Endothelial cell of umbilical vein (primary cell): ENCODE results near the gene SLC25A38.

ENCODE experiments used
- EZH2 ChIP-seq: IDR thresholded peaks from 2 replicates; pipeline ENCODE4 v1.6.1; 2012; ENCODE audit warnings: borderline replicate concordance, low read depth, mild to moderate bottlenecking, moderate library complexity, low read length, inconsistent platforms; ENCODE audit not compliant: severe bottlenecking
- FOS ChIP-seq: IDR thresholded peaks from 2 replicates; pipeline ENCODE4 v1.6.1; 2011; ENCODE audit warnings: mild to moderate bottlenecking, low read length, moderate library complexity, borderline replicate concordance; ENCODE audit not compliant: insufficient read depth
- JUN ChIP-seq: IDR thresholded peaks from 2 replicates; pipeline ENCODE4 v1.6.1; 2011; ENCODE audit warnings: borderline replicate concordance, low read depth; ENCODE audit not compliant: insufficient read length, insufficient read depth
- POLR2A ChIP-seq: IDR thresholded peaks from 2 replicates; pipeline ENCODE4 v1.6.1; 2012; ENCODE audit warnings: low read depth, mild to moderate bottlenecking, control low read depth, low read length
- POLR2AphosphoS5 ChIP-seq: IDR thresholded peaks from 2 replicates; pipeline ENCODE4 v1.6.1; 2012; ENCODE audit warnings: low read depth, mild to moderate bottlenecking, control low read depth, low read length, moderate library complexity; ENCODE audit not compliant: insufficient read depth
- TF ChIP-seq, protein P1 (sequence below), 2 donors: IDR thresholded peaks; 1 replicate in 1 of 2; 2 replicates in 1 of 2; pipeline ENCODE4 v1.5.1; 2011; ENCODE audit warnings: low read length in 2 of 2, mild to moderate bottlenecking in 2 of 2, moderate library complexity in 2 of 2, control low read depth in 1 of 2, inconsistent platforms in 1 of 2, low read depth in 1 of 2; ENCODE audit not compliant: insufficient read depth in 1 of 2; ENCODE audit errors: extremely low read depth in 1 of 2
- TF ChIP-seq, protein P2 (sequence below): IDR thresholded peaks from 2 replicates; pipeline ENCODE4 v1.6.1; 2011; ENCODE audit not compliant: insufficient read depth, insufficient read length

DNA sequence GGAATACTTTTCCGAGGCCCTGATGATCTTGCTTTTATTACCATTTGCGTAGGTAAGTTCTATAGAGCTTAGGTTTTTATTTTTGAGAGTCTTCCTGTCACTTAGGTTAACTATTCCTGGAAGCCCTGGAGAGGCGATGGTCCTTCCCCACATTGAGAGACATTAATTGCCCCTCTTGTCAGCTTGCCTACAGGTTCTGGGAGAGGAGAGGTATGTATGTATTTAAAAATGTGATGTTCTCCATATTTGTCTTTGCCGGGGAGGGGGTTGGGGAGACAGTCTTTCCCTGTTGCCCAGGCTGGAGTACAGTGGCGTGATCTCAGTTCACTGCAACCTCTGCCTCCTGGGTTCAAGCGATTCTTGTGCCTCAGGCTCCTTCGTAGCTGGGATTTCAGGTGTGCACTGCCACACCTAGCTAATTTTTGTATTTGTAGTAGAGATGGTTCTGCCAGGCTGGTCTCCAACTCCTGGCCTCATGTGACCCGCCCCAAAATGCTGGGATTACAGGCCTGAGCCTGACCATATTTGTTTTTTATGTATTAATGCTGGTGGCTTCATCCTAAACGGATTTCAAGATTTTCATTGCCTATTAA, 29.6 kb downstream of the SLC25A38 start:
- TF ChIP-seq, protein P1, sequence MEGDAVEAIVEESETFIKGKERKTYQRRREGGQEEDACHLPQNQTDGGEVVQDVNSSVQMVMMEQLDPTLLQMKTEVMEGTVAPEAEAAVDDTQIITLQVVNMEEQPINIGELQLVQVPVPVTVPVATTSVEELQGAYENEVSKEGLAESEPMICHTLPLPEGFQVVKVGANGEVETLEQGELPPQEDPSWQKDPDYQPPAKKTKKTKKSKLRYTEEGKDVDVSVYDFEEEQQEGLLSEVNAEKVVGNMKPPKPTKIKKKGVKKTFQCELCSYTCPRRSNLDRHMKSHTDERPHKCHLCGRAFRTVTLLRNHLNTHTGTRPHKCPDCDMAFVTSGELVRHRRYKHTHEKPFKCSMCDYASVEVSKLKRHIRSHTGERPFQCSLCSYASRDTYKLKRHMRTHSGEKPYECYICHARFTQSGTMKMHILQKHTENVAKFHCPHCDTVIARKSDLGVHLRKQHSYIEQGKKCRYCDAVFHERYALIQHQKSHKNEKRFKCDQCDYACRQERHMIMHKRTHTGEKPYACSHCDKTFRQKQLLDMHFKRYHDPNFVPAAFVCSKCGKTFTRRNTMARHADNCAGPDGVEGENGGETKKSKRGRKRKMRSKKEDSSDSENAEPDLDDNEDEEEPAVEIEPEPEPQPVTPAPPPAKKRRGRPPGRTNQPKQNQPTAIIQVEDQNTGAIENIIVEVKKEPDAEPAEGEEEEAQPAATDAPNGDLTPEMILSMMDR (IDR thresholded peaks at IDR 0.05; ENCODE audit: extremely low read depth in 1 of 2, insufficient read depth in 1 of 2, low read depth in 1 of 2, low read length in 2 of 2): no peak
- TF ChIP-seq, protein P2, sequence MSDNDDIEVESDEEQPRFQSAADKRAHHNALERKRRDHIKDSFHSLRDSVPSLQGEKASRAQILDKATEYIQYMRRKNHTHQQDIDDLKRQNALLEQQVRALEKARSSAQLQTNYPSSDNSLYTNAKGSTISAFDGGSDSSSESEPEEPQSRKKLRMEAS: no peak
- TF ChIP-seq POLR2A (no peak), POLR2AphosphoS5 (no peak), EZH2 (no peak), FOS (no peak), JUN (no peak)
